ENCODE data around the gene NR5A2.

Gene NR5A2

GRCh38 chr1:200154069-200154767 lies 126.7 kb downstream of the NR5A2 start:
- no peak for DNase-seq (ENCODE audit: low read depth)
- no peak for TF ChIP-seq CTCF (IDR thresholded peaks at IDR 0.05; ENCODE audit: control insufficient read depth, extremely low read depth, insufficient read depth)
- H3K4me3 ChIP-seq (ENCODE audit: low read depth, low read length), result no peak overlapping the region

- no peak for TF ChIP-seq CTCF (IDR thresholded peaks at IDR 0.05; ENCODE audit: control insufficient read depth, extremely low read depth, insufficient read depth)
- no peak for DNase-seq (ENCODE audit: low read depth)
- no peak overlapping the region for H3K4me3 ChIP-seq (ENCODE audit: low read depth, low read length)
Measured at GRCh38 chr1:200157715-200158114, 130.2 kb downstream of the NR5A2 start.

GRCh38 chr1:200161801-200162200 lies 134.3 kb downstream of the NR5A2 start:
- no peak for TF ChIP-seq CTCF (IDR thresholded peaks at IDR 0.05; ENCODE audit: control insufficient read depth, extremely low read depth, insufficient read depth)
- peak; percentile 57 for DNase-seq (ENCODE audit: low read depth)
- H3K4me3 ChIP-seq (ENCODE audit: low read depth, low read length), result no peak overlapping the region

- no peak for DNase-seq (ENCODE audit: low read depth)
- no peak for TF ChIP-seq CTCF (IDR thresholded peaks at IDR 0.05; ENCODE audit: control insufficient read depth, extremely low read depth, insufficient read depth)
- no peak overlapping the region for H3K4me3 ChIP-seq (ENCODE audit: low read depth, low read length)
Measured at GRCh38 chr1:200162258-200162657, 134.7 kb downstream of the NR5A2 start.

- no peak overlapping the region for H3K4me3 ChIP-seq (ENCODE audit: low read depth, low read length)
- no peak for DNase-seq (ENCODE audit: low read depth)
- no peak for TF ChIP-seq CTCF (IDR thresholded peaks at IDR 0.05; ENCODE audit: control insufficient read depth, extremely low read depth, insufficient read depth)
Measured at GRCh38 chr1:200162877-200163276, 135.4 kb downstream of the NR5A2 start.

- DNase-seq (ENCODE audit: low read depth), result no peak
- H3K4me3 ChIP-seq (ENCODE audit: low read depth, low read length), result no peak overlapping the region
- no peak for TF ChIP-seq CTCF (IDR thresholded peaks at IDR 0.05; ENCODE audit: control insufficient read depth, extremely low read depth, insufficient read depth)
Measured at GRCh38 chr1:200163911-200164310, 136.4 kb downstream of the NR5A2 start.
